Measurements from ENCODE around the gene PTPRD.

DNA sequence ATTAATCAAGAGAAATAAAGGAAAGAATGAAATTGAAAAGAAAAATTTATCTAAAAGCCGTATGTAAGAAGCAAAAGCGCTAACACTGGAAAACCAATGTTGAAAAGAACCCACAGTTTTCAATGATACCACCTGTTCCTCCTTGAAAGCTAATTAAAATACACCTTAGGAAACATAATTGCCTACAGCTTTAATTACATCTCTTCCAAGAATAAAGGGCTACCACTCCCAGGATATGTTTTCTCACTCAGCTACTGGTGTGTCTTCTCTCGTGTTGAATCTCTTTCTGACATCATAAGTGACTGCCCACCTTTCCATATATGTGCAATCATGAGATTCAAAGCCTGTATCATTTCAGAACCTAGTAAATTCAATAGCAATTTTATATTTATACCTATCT lies 1932.6 kb downstream of the PTPRD start:
- TF ChIP-seq, protein P1, sequence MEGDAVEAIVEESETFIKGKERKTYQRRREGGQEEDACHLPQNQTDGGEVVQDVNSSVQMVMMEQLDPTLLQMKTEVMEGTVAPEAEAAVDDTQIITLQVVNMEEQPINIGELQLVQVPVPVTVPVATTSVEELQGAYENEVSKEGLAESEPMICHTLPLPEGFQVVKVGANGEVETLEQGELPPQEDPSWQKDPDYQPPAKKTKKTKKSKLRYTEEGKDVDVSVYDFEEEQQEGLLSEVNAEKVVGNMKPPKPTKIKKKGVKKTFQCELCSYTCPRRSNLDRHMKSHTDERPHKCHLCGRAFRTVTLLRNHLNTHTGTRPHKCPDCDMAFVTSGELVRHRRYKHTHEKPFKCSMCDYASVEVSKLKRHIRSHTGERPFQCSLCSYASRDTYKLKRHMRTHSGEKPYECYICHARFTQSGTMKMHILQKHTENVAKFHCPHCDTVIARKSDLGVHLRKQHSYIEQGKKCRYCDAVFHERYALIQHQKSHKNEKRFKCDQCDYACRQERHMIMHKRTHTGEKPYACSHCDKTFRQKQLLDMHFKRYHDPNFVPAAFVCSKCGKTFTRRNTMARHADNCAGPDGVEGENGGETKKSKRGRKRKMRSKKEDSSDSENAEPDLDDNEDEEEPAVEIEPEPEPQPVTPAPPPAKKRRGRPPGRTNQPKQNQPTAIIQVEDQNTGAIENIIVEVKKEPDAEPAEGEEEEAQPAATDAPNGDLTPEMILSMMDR (IDR thresholded peaks at IDR 0.05 in 2 of 3, conservative IDR thresholded peaks at IDR 0.05 in 1 of 3; ENCODE audit: insufficient read depth in 2 of 3, low read depth in 1 of 3, low read length in 3 of 3), result no peak
- TF ChIP-seq CEBPB (tag; IDR thresholded peaks at IDR 0.05) (no peak), PTBP1 (IDR thresholded peaks at IDR 0.05; ENCODE audit: low read depth, low read length) (no peak), ZBTB17 (CRISPR knock-in tag; IDR thresholded peaks at IDR 0.05) (no peak), MTA1 (IDR thresholded peaks at IDR 0.05; ENCODE audit: borderline replicate concordance) (no peak), EP300 (IDR thresholded peaks at IDR 0.05; ENCODE audit: low read length) (no peak), ZNF274 (IDR thresholded peaks at IDR 0.05; ENCODE audit: borderline replicate concordance, low read depth, low read length) (no peak), POLR2A (conservative IDR thresholded peaks at IDR 0.05) (no peak), ZNF133 (CRISPR knock-in tag; IDR thresholded peaks at IDR 0.05) (no peak), ZNF41 (CRISPR knock-in tag; conservative IDR thresholded peaks at IDR 0.05) (no peak)
- TF ChIP-seq, protein P2, sequence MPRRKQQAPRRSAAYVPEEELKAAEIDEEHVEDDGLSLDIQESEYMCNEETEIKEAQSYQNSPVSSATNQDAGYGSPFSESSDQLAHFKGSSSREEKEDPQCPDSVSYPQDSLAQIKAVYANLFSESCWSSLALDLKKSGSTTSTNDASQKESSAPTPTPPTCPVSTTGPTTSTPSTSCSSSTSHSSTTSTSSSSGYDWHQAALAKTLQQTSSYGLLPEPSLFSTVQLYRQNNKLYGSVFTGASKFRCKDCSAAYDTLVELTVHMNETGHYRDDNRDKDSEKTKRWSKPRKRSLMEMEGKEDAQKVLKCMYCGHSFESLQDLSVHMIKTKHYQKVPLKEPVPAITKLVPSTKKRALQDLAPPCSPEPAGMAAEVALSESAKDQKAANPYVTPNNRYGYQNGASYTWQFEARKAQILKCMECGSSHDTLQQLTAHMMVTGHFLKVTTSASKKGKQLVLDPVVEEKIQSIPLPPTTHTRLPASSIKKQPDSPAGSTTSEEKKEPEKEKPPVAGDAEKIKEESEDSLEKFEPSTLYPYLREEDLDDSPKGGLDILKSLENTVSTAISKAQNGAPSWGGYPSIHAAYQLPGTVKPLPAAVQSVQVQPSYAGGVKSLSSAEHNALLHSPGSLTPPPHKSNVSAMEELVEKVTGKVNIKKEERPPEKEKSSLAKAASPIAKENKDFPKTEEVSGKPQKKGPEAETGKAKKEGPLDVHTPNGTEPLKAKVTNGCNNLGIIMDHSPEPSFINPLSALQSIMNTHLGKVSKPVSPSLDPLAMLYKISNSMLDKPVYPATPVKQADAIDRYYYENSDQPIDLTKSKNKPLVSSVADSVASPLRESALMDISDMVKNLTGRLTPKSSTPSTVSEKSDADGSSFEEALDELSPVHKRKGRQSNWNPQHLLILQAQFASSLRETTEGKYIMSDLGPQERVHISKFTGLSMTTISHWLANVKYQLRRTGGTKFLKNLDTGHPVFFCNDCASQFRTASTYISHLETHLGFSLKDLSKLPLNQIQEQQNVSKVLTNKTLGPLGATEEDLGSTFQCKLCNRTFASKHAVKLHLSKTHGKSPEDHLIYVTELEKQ (CRISPR knock-in tag; IDR thresholded peaks at IDR 0.05), result no peak
- TF ChIP-seq, protein P3, sequence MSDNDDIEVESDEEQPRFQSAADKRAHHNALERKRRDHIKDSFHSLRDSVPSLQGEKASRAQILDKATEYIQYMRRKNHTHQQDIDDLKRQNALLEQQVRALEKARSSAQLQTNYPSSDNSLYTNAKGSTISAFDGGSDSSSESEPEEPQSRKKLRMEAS (CRISPR knock-in tag; IDR thresholded peaks at IDR 0.05), result no peak
